Measurements from ENCODE around the gene EBPL. TPM values are rescaled to one million over a fixed set of nuclear protein-coding genes. Genes with fewer than 3 reads are reported as not detected.

EBPL gene
- total and polyA plus RNA-seq, 8 donors, result 23.8 to 46.4 (median 38.0) TPM

DNA sequence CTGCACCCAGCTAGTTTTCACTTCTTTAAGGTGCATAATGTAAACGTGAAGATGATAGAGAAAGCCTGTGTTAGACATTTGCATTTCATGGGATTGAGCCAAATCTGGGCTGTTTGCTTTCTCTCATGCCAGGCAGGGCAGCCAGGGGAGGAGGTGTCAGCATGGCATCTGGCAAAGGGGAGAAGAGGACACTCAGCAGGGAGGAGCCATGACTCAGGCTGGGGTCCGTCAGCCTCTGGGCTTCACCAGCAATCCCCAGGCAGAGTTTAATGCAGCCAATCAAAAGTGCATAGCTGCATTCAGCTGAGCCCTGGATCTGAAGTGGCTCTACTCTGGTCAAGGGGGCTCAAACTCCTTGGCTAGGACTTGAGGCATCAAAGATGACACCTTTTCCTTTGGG lies 23.5 kb downstream of the EBPL start:
- whole genome bisulfite sequencing, 2 donors, result 56 to 65% methylated on average over 2 of the region's 2 CpGs
- H3K27me3 ChIP-seq, result no peaks in the 10 kb centered on the region
- ATAC-seq (no peak), FAIRE-seq (no peak), DNase-seq (no peak)
- no peaks in the 10 kb centered on the region for H3K4me1 ChIP-seq
- peaks cover 0 to 9% (median 3%) of the 10 kb centered on the region in 3 donors for H3K36me3 ChIP-seq
- intact Hi-C loops (cut with DNase I), result no loop called here
- no peaks in the 10 kb centered on the region for H3K9me3 ChIP-seq
- H3K27ac ChIP-seq, result no peak overlapping the region
- TF ChIP-seq, protein P1, sequence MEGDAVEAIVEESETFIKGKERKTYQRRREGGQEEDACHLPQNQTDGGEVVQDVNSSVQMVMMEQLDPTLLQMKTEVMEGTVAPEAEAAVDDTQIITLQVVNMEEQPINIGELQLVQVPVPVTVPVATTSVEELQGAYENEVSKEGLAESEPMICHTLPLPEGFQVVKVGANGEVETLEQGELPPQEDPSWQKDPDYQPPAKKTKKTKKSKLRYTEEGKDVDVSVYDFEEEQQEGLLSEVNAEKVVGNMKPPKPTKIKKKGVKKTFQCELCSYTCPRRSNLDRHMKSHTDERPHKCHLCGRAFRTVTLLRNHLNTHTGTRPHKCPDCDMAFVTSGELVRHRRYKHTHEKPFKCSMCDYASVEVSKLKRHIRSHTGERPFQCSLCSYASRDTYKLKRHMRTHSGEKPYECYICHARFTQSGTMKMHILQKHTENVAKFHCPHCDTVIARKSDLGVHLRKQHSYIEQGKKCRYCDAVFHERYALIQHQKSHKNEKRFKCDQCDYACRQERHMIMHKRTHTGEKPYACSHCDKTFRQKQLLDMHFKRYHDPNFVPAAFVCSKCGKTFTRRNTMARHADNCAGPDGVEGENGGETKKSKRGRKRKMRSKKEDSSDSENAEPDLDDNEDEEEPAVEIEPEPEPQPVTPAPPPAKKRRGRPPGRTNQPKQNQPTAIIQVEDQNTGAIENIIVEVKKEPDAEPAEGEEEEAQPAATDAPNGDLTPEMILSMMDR (IDR thresholded peaks at IDR 0.05), result no peak
- H3K4me3 ChIP-seq, result no peak overlapping the region

DNA sequence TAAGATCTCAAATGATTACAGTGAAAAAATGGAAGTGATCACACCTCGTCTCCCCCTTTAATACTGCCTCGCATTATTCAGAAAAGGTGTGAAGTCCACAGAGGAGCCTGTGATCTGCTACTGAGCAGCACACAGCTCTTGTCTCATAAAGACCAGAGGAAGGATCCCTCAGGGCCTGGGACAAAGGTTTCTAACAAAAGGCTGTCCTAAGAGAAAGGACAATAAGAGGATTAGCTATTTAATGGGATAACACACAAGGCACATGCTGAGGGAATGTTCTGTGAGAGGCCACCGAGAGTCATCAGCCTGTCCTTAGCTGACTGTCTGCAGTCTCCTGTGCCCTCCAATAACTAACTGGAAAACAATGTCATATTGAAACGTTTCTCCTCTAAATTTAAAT lies 26.7 kb downstream of the EBPL start:
- ATAC-seq, result no peak
- H3K27me3 ChIP-seq, result no peaks in the 10 kb centered on the region
- intact Hi-C loops (cut with DNase I), result no loop called here
- H3K27ac ChIP-seq, result no peak overlapping the region
- H3K4me1 ChIP-seq, result no peaks in the 10 kb centered on the region
- no peak for FAIRE-seq
- H3K36me3 ChIP-seq, result peaks cover 0 to 9% (median 6%) of the 10 kb centered on the region in 3 donors
- no peak for DNase-seq
- no peaks in the 10 kb centered on the region for H3K9me3 ChIP-seq
- WGBS, 2 donors, result 81 to 84% methylated on average over 4 of the region's 4 CpGs
- no peak overlapping the region for H3K4me3 ChIP-seq
- TF ChIP-seq, protein P1 (IDR thresholded peaks at IDR 0.05), result no peak

DNA sequence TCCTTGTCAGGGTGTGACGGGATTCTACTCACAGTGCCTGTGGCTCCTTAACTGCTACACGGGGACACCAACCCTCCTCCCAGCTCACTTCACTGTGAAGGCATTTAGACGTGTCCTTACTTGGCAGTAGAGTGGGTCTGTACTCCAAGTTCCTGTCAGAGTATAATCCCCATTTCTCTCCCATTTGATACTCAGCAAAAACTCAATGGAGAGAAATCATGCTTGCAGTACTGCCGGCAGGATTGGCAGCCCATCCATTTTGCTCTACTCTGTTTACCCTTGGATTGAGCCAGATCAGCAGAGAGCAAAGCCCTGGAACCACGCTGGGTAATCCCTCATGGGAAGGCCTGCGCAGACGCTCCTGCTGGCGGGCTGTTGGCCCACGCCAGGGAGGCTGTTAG lies 34.0 kb downstream of the EBPL start:
- Histone ChIP-seq H3K9me3 (no peaks in the 10 kb centered on the region), H3K4me1 (no peaks in the 10 kb centered on the region), H3K4me3 (no peak overlapping the region), H3K36me3 (no peaks in the 10 kb centered on the region), H3K27ac (no peak overlapping the region), H3K27me3 (no peaks in the 10 kb centered on the region)
- TF ChIP-seq, protein P1 (IDR thresholded peaks at IDR 0.05), result no peak
- FAIRE-seq (no peak), DNase-seq (no peak), ATAC-seq (no peak)
- 89 to 95% methylated on average over 9 of the region's 9 CpGs for WGBS, 2 donors
- intact Hi-C loops (cut with DNase I), result loop anchor here in 1 of 3 donors (10.0 kb wide), 1 partner anchor 188 kb away; no protein-coding TSS in a partner anchor

DNA sequence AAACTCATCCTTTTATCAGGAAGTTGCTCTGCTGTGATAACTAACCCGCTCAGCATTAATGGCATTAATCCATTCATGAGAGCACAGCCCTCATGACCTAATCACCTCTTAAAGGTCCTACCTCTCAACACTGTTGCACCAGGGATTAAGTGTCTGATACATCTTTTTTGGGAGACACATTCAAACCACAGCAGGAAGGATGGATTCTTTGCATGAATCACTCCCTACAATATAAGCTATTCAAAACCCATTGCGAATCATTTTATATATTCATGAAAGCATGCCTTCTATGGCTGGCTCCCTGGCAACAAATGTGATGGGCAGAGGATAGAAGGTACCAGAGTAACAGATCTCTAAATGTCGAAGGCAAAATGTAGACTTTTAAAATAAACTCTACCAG lies 35.4 kb downstream of the EBPL start:
- no peak overlapping the region for H3K27ac ChIP-seq
- no peak for FAIRE-seq

DNA sequence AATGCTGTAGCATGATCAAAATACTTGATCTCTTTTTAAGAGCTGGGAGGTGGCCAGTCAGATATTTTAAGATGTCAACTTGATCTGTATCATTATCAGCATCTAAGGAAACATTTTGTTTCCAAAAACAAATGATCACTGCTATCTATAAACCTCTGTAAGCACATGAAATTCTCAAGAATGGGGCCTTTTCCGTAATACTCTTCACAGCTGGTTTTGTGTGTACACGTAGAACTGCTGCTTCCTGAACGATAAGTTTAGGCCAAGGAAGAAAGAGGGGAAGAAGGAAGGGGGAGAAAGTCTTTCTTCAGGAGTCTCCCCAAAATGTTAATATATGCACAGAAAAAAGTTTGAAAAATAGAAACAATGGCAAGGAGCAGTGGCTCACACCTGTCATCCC lies 37.3 kb downstream of the EBPL start:
- intact Hi-C loops (cut with DNase I), result loop anchor here in 1 of 3 donors (10.0 kb wide), 1 partner anchor 191 kb away; no protein-coding TSS in a partner anchor
- H3K4me3 ChIP-seq, result no peak overlapping the region
- no peak for FAIRE-seq
- 90 to 92% methylated on average over 3 of the region's 3 CpGs for WGBS, 2 donors
- TF ChIP-seq, protein P1 (IDR thresholded peaks at IDR 0.05), result no peak
- H3K9me3 ChIP-seq, result no peaks in the 10 kb centered on the region
- no peak for DNase-seq
- no peak overlapping the region for H3K27ac ChIP-seq
- H3K4me1 ChIP-seq, result no peaks in the 10 kb centered on the region
- ATAC-seq, result no peak
- H3K36me3 ChIP-seq, result no peaks in the 10 kb centered on the region
- H3K27me3 ChIP-seq, result no peaks in the 10 kb centered on the region

More for the DNA sequence above, 35.4 kb downstream of the EBPL start:
- no peak for DNase-seq
- Histone ChIP-seq H3K9me3 (no peaks in the 10 kb centered on the region), H3K36me3 (no peaks in the 10 kb centered on the region), H3K4me3 (no peak overlapping the region), H3K4me1 (no peaks in the 10 kb centered on the region), H3K27me3 (no peaks in the 10 kb centered on the region)
- TF ChIP-seq, protein P1 (IDR thresholded peaks at IDR 0.05), result no peak
- WGBS, 2 donors, result 81 to 95% methylated on average over 3 of the region's 3 CpGs
- intact Hi-C loops (cut with DNase I), result loop anchor here in 1 of 3 donors (10.0 kb wide), 1 partner anchor 189 kb away; no protein-coding TSS in a partner anchor
- no peak for ATAC-seq

All from pancreas (tissue), 10 donors.